ENCODE results near the gene ARHGAP44. TPM values are rescaled to one million over a fixed set of nuclear protein-coding genes. Genes with fewer than 3 reads are reported as not detected.

The ARHGAP44 gene
- total and polyA plus RNA-seq, 7 donors: 0.59 to 3.4 (median 1.7) TPM

GRCh38 chr17:12790249-12791106 is 1.2 kb downstream of the ARHGAP44 start:
- Histone ChIP-seq H3K27me3 (ENCODE audit: insufficient read depth in 3 of 3, low read length in 2 of 3) (peaks cover 0 to 15% (median 3%) of the 10 kb centered on the region in 3 donors), H3K4me1 (no peaks in the 10 kb centered on the region), H3K36me3 (ENCODE audit: insufficient read depth in 1 of 2, low read depth in 1 of 2) (no peaks in the 10 kb centered on the region), H3K4me3 (peak overlapping the region; percentile 76), H3K27ac (no peak overlapping the region), H3K9me3 (no peaks in the 10 kb centered on the region)
- ATAC-seq (peak in 2 of 4 donors; percentile 13 to 39), DNase-seq (no peak)
- TF ChIP-seq, protein P1, sequence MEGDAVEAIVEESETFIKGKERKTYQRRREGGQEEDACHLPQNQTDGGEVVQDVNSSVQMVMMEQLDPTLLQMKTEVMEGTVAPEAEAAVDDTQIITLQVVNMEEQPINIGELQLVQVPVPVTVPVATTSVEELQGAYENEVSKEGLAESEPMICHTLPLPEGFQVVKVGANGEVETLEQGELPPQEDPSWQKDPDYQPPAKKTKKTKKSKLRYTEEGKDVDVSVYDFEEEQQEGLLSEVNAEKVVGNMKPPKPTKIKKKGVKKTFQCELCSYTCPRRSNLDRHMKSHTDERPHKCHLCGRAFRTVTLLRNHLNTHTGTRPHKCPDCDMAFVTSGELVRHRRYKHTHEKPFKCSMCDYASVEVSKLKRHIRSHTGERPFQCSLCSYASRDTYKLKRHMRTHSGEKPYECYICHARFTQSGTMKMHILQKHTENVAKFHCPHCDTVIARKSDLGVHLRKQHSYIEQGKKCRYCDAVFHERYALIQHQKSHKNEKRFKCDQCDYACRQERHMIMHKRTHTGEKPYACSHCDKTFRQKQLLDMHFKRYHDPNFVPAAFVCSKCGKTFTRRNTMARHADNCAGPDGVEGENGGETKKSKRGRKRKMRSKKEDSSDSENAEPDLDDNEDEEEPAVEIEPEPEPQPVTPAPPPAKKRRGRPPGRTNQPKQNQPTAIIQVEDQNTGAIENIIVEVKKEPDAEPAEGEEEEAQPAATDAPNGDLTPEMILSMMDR (IDR thresholded peaks at IDR 0.05): no peak
- intact Hi-C loops (cut with DNase I): loop anchor here in 1 of 2 donors (10.0 kb wide), 1 partner anchor 194 kb away; no protein-coding TSS in a partner anchor
- 17 to 21% (median 18%) methylated on average over 27 of the region's 27 CpGs for WGBS, 3 donors

- no peaks in the 10 kb centered on the region for H3K36me3 ChIP-seq (ENCODE audit: insufficient read depth in 1 of 2, low read depth in 1 of 2)
- no peak for DNase-seq
- H3K27me3 ChIP-seq (ENCODE audit: insufficient read depth in 3 of 3, low read length in 2 of 3): peaks cover 0 to 2% (median 2%) of the 10 kb centered on the region in 3 donors
- no peak overlapping the region for H3K27ac ChIP-seq
- H3K4me1 ChIP-seq: no peaks in the 10 kb centered on the region
- no peak overlapping the region for H3K4me3 ChIP-seq
- 76 to 79% (median 79%) methylated on average over 6 of the region's 6 CpGs for WGBS, 3 donors
- TF ChIP-seq, protein P1 (IDR thresholded peaks at IDR 0.05): no peak
- H3K9me3 ChIP-seq: peaks cover 7% of the 10 kb centered on the region
- ATAC-seq: no peak
- intact Hi-C loops (cut with DNase I): loop anchor here in 1 of 2 donors (10.0 kb wide), 1 partner anchor 190 kb away; no protein-coding TSS in a partner anchor
Observed at GRCh38 chr17:12794919-12795532, 5.7 kb downstream of the ARHGAP44 start.

DNA sequence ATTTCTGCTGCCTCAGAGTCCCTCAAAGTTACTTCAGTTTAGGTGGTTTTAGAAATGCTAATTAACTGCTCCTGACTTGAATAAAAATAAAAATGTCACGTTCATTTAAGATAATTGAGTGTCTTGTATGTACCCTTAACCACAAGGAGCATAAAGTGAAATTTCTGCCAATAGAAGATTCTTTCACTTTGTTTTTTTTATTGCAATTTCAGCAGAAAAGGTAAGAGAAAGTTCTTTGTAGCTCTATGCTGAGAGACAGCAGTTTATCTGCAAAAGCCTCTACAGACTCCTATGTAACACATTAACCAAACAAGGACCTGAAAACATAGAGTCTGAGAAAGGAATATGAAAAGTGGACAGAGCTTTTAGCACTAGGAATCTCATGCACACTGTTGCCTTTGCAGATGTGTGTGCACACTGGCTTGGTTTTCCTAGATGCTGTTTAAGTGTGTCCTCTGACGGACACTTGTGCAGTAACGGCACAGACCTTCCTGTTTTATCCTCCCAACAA is 11.6 kb downstream of the ARHGAP44 start:
- no peaks in the 10 kb centered on the region for H3K4me1 ChIP-seq
- DNase-seq (no peak), ATAC-seq (no peak)
- no peak overlapping the region for H3K4me3 ChIP-seq
- peaks cover 7% of the 10 kb centered on the region for H3K9me3 ChIP-seq
- intact Hi-C loops (cut with DNase I): no loop called here
- no peaks in the 10 kb centered on the region for H3K36me3 ChIP-seq (ENCODE audit: insufficient read depth in 1 of 2, low read depth in 1 of 2)
- 66 to 72% (median 70%) methylated on average over 3 of the region's 3 CpGs for WGBS, 3 donors
- H3K27ac ChIP-seq: no peak overlapping the region
- TF ChIP-seq, protein P1 (IDR thresholded peaks at IDR 0.05): no peak
- no peaks in the 10 kb centered on the region for H3K27me3 ChIP-seq (ENCODE audit: insufficient read depth in 3 of 3, low read length in 2 of 3)

- H3K27ac ChIP-seq: no peak overlapping the region
- no peaks in the 10 kb centered on the region for H3K36me3 ChIP-seq (ENCODE audit: insufficient read depth in 1 of 2, low read depth in 1 of 2)
- WGBS, 3 donors: 85 to 95% (median 89%) methylated on average over 1 of the region's 1 CpG
- ATAC-seq (no peak), DNase-seq (no peak)
- no peaks in the 10 kb centered on the region for H3K27me3 ChIP-seq (ENCODE audit: insufficient read depth in 3 of 3, low read length in 2 of 3)
- no peaks in the 10 kb centered on the region for H3K9me3 ChIP-seq
- H3K4me1 ChIP-seq: no peaks in the 10 kb centered on the region
- intact Hi-C loops (cut with DNase I): no loop called here
- H3K4me3 ChIP-seq: no peak overlapping the region
- TF ChIP-seq, protein P1 (IDR thresholded peaks at IDR 0.05): no peak
Observed at GRCh38 chr17:12806630-12807029, 17.3 kb downstream of the ARHGAP44 start.

Measured in psoas muscle (tissue), 8 donors.